Measurements from ENCODE around the gene CCDC188.

The CCDC188 gene

GRCh38 chr22:20147237-20147988 lies 3.4 kb downstream of the CCDC188 start:
- no peak for DNase-seq

- no peak for DNase-seq
Observed at GRCh38 chr22:20146777-20147176, 4.1 kb downstream of the CCDC188 start.

- no peak for DNase-seq
Observed at GRCh38 chr22:20145832-20146223, 5.0 kb downstream of the CCDC188 start.

- no peak for DNase-seq
Observed at GRCh38 chr22:20145206-20145831, 5.5 kb downstream of the CCDC188 start.

- DNase-seq = no peak
Observed at GRCh38 chr22:20143883-20144665, 6.8 kb downstream of the CCDC188 start.

GRCh38 chr22:20142711-20143621 lies 7.9 kb downstream of the CCDC188 start:
- no peak for DNase-seq

GRCh38 chr22:20141186-20142077 lies 9.4 kb downstream of the CCDC188 start:
- DNase-seq = peak; percentile 83

GRCh38 chr22:20140521-20140964 lies 10.3 kb downstream of the CCDC188 start:
- no peak for DNase-seq

GRCh38 chr22:20140107-20140445 lies 10.8 kb downstream of the CCDC188 start:
- no peak for DNase-seq

GRCh38 chr22:20139391-20140106 lies 11.3 kb downstream of the CCDC188 start:
- DNase-seq = no peak

GRCh38 chr22:20138868-20139267 lies 12.0 kb downstream of the CCDC188 start:
- no peak for DNase-seq

- DNase-seq = no peak
Observed at GRCh38 chr22:20138417-20138738, 12.5 kb downstream of the CCDC188 start.

GRCh38 chr22:20137671-20138416 lies 13.0 kb downstream of the CCDC188 start:
- DNase-seq = no peak

GRCh38 chr22:20137113-20137512 lies 13.7 kb downstream of the CCDC188 start:
- no peak for DNase-seq

- DNase-seq = no peak
Observed at GRCh38 chr22:20136603-20136873, 14.3 kb downstream of the CCDC188 start.

GRCh38 chr22:20135806-20136602 lies 14.9 kb downstream of the CCDC188 start:
- no peak for DNase-seq

GRCh38 chr22:20135265-20135664 lies 15.6 kb downstream of the CCDC188 start:
- DNase-seq = no peak

- no peak for DNase-seq
Observed at GRCh38 chr22:20133930-20134549, 16.8 kb downstream of the CCDC188 start.

- DNase-seq = no peak
Observed at GRCh38 chr22:20132686-20133246, 18.1 kb downstream of the CCDC188 start.

All from islet precursor cell (in vitro differentiated cells).